ENCODE measurements around the gene PLEKHH1. TPM values are rescaled to one million over a fixed set of nuclear protein-coding genes. Genes with fewer than 3 reads are reported as not detected.

Gene PLEKHH1
- total RNA-seq, 1 donor from 2014 or later: 10.1 TPM

DNA sequence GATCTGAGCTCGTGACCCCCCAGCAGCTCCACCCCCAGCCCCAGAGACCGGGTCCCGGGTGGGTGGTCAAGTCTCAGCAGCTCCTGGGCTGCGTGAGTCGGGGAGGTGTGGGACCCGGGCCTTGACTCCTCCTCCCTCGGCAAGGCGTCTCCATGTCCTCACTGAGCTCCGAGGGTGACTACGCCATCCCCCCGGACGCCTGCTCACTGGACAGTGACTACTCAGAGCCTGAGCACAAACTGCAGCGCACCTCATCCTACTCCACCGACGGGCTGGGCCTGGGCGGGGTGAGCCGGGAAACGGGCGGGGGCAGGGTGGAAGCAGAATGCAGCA, 38.9 kb downstream of the PLEKHH1 start:
- Histone ChIP-seq H3K4me2 (no peak overlapping the region), H3K79me2 (ENCODE audit: low read depth) (no peaks in the 10 kb centered on the region), H4K20me1 (ENCODE audit: low read depth) (no peaks in the 10 kb centered on the region), H3K27me3 (no peaks in the 10 kb centered on the region), H3K4me1 (peaks cover 9% of the 10 kb centered on the region), H3K9ac (no peak overlapping the region), H2AFZ (replicated peaks) (no peak overlapping the region), H3K9me3 (ENCODE audit: low read depth) (no peaks in the 10 kb centered on the region), H3K27ac (no peak overlapping the region), H3F3A (ENCODE audit: low read depth) (peaks cover 5% of the 10 kb centered on the region), H3K36me3 (no peaks in the 10 kb centered on the region), H3K4me3 (no peak overlapping the region)
- DNase-seq (ENCODE audit: low spot score): no peak
- H3K27ac Mint-ChIP-seq: no peak overlapping the region
- no peak for TF ChIP-seq EZH2phosphoT487 (IDR thresholded peaks at IDR 0.05)
- TF ChIP-seq, protein P1, sequence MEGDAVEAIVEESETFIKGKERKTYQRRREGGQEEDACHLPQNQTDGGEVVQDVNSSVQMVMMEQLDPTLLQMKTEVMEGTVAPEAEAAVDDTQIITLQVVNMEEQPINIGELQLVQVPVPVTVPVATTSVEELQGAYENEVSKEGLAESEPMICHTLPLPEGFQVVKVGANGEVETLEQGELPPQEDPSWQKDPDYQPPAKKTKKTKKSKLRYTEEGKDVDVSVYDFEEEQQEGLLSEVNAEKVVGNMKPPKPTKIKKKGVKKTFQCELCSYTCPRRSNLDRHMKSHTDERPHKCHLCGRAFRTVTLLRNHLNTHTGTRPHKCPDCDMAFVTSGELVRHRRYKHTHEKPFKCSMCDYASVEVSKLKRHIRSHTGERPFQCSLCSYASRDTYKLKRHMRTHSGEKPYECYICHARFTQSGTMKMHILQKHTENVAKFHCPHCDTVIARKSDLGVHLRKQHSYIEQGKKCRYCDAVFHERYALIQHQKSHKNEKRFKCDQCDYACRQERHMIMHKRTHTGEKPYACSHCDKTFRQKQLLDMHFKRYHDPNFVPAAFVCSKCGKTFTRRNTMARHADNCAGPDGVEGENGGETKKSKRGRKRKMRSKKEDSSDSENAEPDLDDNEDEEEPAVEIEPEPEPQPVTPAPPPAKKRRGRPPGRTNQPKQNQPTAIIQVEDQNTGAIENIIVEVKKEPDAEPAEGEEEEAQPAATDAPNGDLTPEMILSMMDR (IDR thresholded peaks at IDR 0.05): no peak
- TF ChIP-seq EZH2 (IDR thresholded peaks at IDR 0.05): no peak
- H3K9me3 Mint-ChIP-seq: no peaks in the 10 kb centered on the region
- peaks cover 7% of the 10 kb centered on the region for H3K27me3 Mint-ChIP-seq (ENCODE audit: insufficient read depth, low read depth)
- H3K36me3 Mint-ChIP-seq: no peaks in the 10 kb centered on the region
- H3K4me1 Mint-ChIP-seq: peaks cover 10% of the 10 kb centered on the region
- no peak overlapping the region for H3K4me3 Mint-ChIP-seq

DNA sequence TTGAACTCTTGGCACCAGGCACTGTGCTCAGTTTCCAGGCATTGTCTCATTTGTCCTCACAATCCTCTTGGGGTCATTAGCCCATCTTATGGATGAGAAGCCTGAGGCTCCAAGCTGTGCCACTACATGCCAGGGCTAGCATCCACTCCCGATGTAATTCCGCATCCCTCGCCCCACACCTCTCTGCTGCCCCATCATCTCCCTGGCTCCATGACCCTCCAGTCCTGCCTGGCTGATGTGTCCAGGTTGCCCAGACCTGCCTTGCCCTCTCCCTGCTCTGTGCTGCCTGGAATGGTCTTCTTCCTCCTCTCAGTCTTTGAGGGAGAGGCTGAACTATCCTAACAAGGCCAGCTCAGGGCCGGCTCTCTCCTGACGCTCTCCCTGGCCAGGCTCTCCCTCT, 39.5 kb downstream of the PLEKHH1 start:
- no peak overlapping the region for H2AFZ ChIP-seq (replicated peaks)
- no peak overlapping the region for H3K27ac Mint-ChIP-seq

DNA sequence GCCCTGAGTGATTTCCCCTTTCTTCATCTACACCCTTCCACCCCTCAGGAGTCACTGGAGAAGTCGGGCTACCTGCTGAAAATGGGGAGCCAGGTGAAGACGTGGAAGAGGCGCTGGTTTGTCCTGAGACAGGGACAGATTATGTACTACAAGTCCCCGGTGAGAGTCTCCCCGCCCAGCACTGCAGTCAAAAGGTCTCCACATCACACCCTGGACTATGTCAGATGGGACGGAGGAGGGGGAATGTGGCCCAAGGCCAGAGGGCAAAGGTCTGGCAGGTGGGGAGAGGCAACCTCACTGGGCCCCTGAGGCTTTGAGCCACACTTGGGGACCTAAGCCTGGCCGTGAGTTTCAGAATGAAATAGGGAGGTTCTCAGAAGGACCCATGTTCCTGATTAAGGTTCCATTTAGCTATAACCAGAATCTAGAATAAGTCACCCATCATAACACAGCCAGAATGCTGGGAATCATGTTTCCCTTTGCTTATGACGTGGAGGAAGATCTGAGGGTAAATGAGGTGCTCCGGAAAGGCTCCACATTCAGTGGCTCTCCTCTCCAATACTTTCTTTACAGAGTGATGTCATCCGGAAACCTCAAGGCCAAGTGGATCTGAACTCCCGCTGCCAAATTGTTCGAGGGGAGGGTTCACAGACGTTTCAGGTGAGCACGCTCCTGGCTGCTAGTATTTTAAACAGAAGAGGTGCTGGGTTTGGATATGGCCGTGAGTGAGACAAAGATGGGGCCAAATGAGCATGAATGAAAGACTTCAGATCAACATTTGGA, 40.3 kb downstream of the PLEKHH1 start:
- no peaks in the 10 kb centered on the region for H3K9me3 ChIP-seq (ENCODE audit: low read depth)
- no peak overlapping the region for H2AFZ ChIP-seq (replicated peaks)
- no peaks in the 10 kb centered on the region for H3F3A ChIP-seq (ENCODE audit: low read depth)
- no peaks in the 10 kb centered on the region for H3K36me3 ChIP-seq
- H4K20me1 ChIP-seq (ENCODE audit: low read depth): no peaks in the 10 kb centered on the region
- H3K27me3 Mint-ChIP-seq (ENCODE audit: insufficient read depth, low read depth): peaks cover 7% of the 10 kb centered on the region
- no peak for TF ChIP-seq EZH2 (IDR thresholded peaks at IDR 0.05)
- TF ChIP-seq, protein P1 (IDR thresholded peaks at IDR 0.05): no peak
- no peak for TF ChIP-seq EZH2phosphoT487 (IDR thresholded peaks at IDR 0.05)
- H3K27ac ChIP-seq: no peak overlapping the region
- H3K27ac Mint-ChIP-seq: no peak overlapping the region
- H3K4me3 Mint-ChIP-seq: no peak overlapping the region
- no peak overlapping the region for H3K4me2 ChIP-seq
- no peak overlapping the region for H3K4me3 ChIP-seq
- H3K79me2 ChIP-seq (ENCODE audit: low read depth): no peaks in the 10 kb centered on the region
- H3K27me3 ChIP-seq: no peaks in the 10 kb centered on the region
- H3K9ac ChIP-seq: no peak overlapping the region
- H3K4me1 ChIP-seq: no peaks in the 10 kb centered on the region
- H3K36me3 Mint-ChIP-seq: no peaks in the 10 kb centered on the region
- no peak for DNase-seq (ENCODE audit: low spot score)
- no peaks in the 10 kb centered on the region for H3K9me3 Mint-ChIP-seq
- peaks cover 4% of the 10 kb centered on the region for H3K4me1 Mint-ChIP-seq

More for the DNA sequence above, 39.5 kb downstream of the PLEKHH1 start:
- TF ChIP-seq, protein P1 (IDR thresholded peaks at IDR 0.05): no peak
- no peak for TF ChIP-seq EZH2 (IDR thresholded peaks at IDR 0.05)
- TF ChIP-seq EZH2phosphoT487 (IDR thresholded peaks at IDR 0.05): no peak
- Histone ChIP-seq H3K9ac (no peak overlapping the region), H3K4me2 (no peak overlapping the region), H3K27me3 (no peaks in the 10 kb centered on the region), H3K79me2 (ENCODE audit: low read depth) (no peaks in the 10 kb centered on the region), H3K9me3 (ENCODE audit: low read depth) (no peaks in the 10 kb centered on the region), H4K20me1 (ENCODE audit: low read depth) (no peaks in the 10 kb centered on the region), H3F3A (ENCODE audit: low read depth) (no peaks in the 10 kb centered on the region), H3K27ac (no peak overlapping the region), H3K36me3 (no peaks in the 10 kb centered on the region), H3K4me1 (peaks cover 3% of the 10 kb centered on the region), H3K4me3 (no peak overlapping the region)
- Mint-ChIP-seq H3K36me3 (no peaks in the 10 kb centered on the region), H3K4me1 (peaks cover 4% of the 10 kb centered on the region), H3K4me3 (no peak overlapping the region), H3K9me3 (no peaks in the 10 kb centered on the region), H3K27me3 (ENCODE audit: insufficient read depth, low read depth) (peaks cover 7% of the 10 kb centered on the region)
- no peak for DNase-seq (ENCODE audit: low spot score)
